H9 (cell line): Measurements from ENCODE around the gene FBXO47. TPM values are rescaled to one million over a fixed set of nuclear protein-coding genes. Genes with fewer than 3 reads are reported as not detected.
A peak's percentile ranks its signal among the peaks of the same experiment; 100 is the strongest.

Source experiments
- DNase-seq: peaks from one replicate; pipeline ENCODE4 v3.0.0-alpha.2; 2017
- H2AFZ ChIP-seq: one replicate; pipeline ENCODE4 v1.6.1; 2013; ENCODE audit warnings: mild to moderate bottlenecking, low read length, control low read depth, moderate library complexity
- H2AK5ac ChIP-seq: 2 replicates; pipeline ENCODE4 v1.6.1; 2013; ENCODE audit warnings: low read length, control low read depth, mixed read lengths; ENCODE audit not compliant: insufficient read length
- H2BK120ac ChIP-seq: one replicate; pipeline ENCODE4 v1.6.1; 2013; ENCODE audit warnings: low read depth, mild to moderate bottlenecking, low read length, control low read depth, inconsistent platforms; ENCODE audit not compliant: poor library complexity, severe bottlenecking
- H2BK12ac ChIP-seq: 2 replicates; pipeline ENCODE4 v1.6.1; 2013; ENCODE audit warnings: low read length, control low read depth, mixed read lengths, low read depth; ENCODE audit not compliant: insufficient read length
- H2BK15ac ChIP-seq: 2 replicates; pipeline ENCODE4 v1.6.1; 2013; ENCODE audit warnings: low read depth, low read length, control low read depth
- H2BK20ac ChIP-seq: one replicate; pipeline ENCODE4 v1.6.1; 2013; ENCODE audit warnings: low read depth, mild to moderate bottlenecking, low read length, control low read depth, inconsistent platforms; ENCODE audit not compliant: poor library complexity, severe bottlenecking
- H2BK5ac ChIP-seq: 2 replicates; pipeline ENCODE4 v1.6.1; 2013; ENCODE audit warnings: low read length, control low read depth, mixed read lengths; ENCODE audit not compliant: insufficient read length
- H3K14ac ChIP-seq: 2 replicates; pipeline ENCODE4 v1.6.1; 2013; ENCODE audit warnings: low read length, control low read depth; ENCODE audit not compliant: insufficient read depth
- H3K18ac ChIP-seq: 2 replicates; pipeline ENCODE4 v1.6.1; 2013; ENCODE audit warnings: low read depth, mild to moderate bottlenecking, mixed read lengths, low read length, control low read depth; ENCODE audit not compliant: insufficient read length
- H3K23ac ChIP-seq: 2 replicates; pipeline ENCODE4 v1.6.1; 2013; ENCODE audit warnings: low read length, control low read depth, mixed read lengths, low read depth; ENCODE audit not compliant: insufficient read length
- H3K23me2 ChIP-seq: 2 replicates; pipeline ENCODE4 v1.6.1; 2013; ENCODE audit warnings: low read depth, mild to moderate bottlenecking, mixed read lengths, low read length, control low read depth; ENCODE audit not compliant: insufficient read length, poor library complexity, severe bottlenecking
- H3K27ac ChIP-seq: 2 replicates; pipeline ENCODE4 v1.5.1; 2013; ENCODE audit warnings: low read length, control low read depth, mixed read lengths, low read depth; ENCODE audit not compliant: insufficient read length
- H3K27me3 ChIP-seq: 2 replicates; pipeline ENCODE4 v1.6.1; 2013; ENCODE audit warnings: low read length, control low read depth, inconsistent platforms; ENCODE audit not compliant: insufficient read depth
- H3K4ac ChIP-seq: 2 replicates; pipeline ENCODE4 v1.6.1; 2013; ENCODE audit warnings: low read depth, mild to moderate bottlenecking, control low read depth, inconsistent platforms, low read length, moderate library complexity
- H3K4me1 ChIP-seq: 2 replicates; pipeline ENCODE4 v1.6.1; 2013; ENCODE audit warnings: low read length, control low read depth, inconsistent platforms; ENCODE audit not compliant: insufficient read depth
- H3K4me2 ChIP-seq: 2 replicates; pipeline ENCODE4 v1.6.1; 2013; ENCODE audit warnings: low read length, control low read depth, mixed read lengths; ENCODE audit not compliant: insufficient read length, insufficient read depth
- H3K56ac ChIP-seq: 2 replicates; pipeline ENCODE4 v1.6.1; 2013; ENCODE audit warnings: low read depth, mild to moderate bottlenecking, mixed read lengths, low read length, control low read depth; ENCODE audit not compliant: insufficient read length
- H3K79me1 ChIP-seq: 2 replicates; pipeline ENCODE4 v1.6.1; 2013; ENCODE audit warnings: low read depth, mild to moderate bottlenecking, moderate library complexity, low read length, control low read depth, inconsistent platforms; ENCODE audit not compliant: insufficient read depth, poor library complexity, severe bottlenecking
- H3K79me2 ChIP-seq: 2 replicates; pipeline ENCODE4 v1.6.1; 2013; ENCODE audit warnings: low read length, control low read depth, inconsistent platforms; ENCODE audit not compliant: insufficient read depth
- H3K9ac ChIP-seq: 2 replicates; pipeline ENCODE4 v1.6.1; 2013; ENCODE audit warnings: low read length, control low read depth, mixed read lengths; ENCODE audit not compliant: insufficient read length; ENCODE audit errors: extremely low read depth
- H3K9me3 ChIP-seq: one replicate; pipeline ENCODE4 v1.6.1; 2013; ENCODE audit warnings: low read depth, low read length, inconsistent platforms; ENCODE audit not compliant: control insufficient read depth
- H3T11ph ChIP-seq: one replicate; pipeline ENCODE4 v1.6.1; 2013; ENCODE audit warnings: mild to moderate bottlenecking, low read length, control low read depth, inconsistent platforms
- H4K20me1 ChIP-seq: one replicate; pipeline ENCODE4 v1.6.1; 2013; ENCODE audit not compliant: control insufficient read depth, insufficient read length, insufficient read depth
- H4K5ac ChIP-seq: 2 replicates; pipeline ENCODE4 v1.6.1; 2013; ENCODE audit warnings: low read depth, mild to moderate bottlenecking, mixed read lengths, low read length, control low read depth; ENCODE audit not compliant: insufficient read length
- H4K8ac ChIP-seq: replicated peaks from 2 replicates; pipeline ENCODE4 v1.6.1; 2013; ENCODE audit warnings: low read length, control low read depth, mixed read lengths, low read depth; ENCODE audit not compliant: insufficient read length
- H4K91ac ChIP-seq: 2 replicates; pipeline ENCODE4 v1.6.1; 2013; ENCODE audit warnings: low read depth, mild to moderate bottlenecking, moderate library complexity, mixed read lengths, low read length, control low read depth; ENCODE audit not compliant: insufficient read length
- H3K27ac Mint-ChIP-seq, 3 experiments: 2 replicates in 2 of 3; 3 replicates in 1 of 3; pipeline ENCODE4 v1.8.0; 2020 to 2021; ENCODE audit warnings: mixed read lengths in 3 of 3, mild to moderate bottlenecking in 1 of 3, moderate library complexity in 1 of 3
- H3K27me3 Mint-ChIP-seq: 2 replicates; pipeline ENCODE4 v1.8.0; 2021; ENCODE audit warnings: low read depth, mild to moderate bottlenecking, moderate library complexity, mixed read lengths
- H3K36me3 Mint-ChIP-seq, 3 experiments: 2 replicates in 2 of 3; 3 replicates in 1 of 3; pipeline ENCODE4 v1.8.0; 2020 to 2021; ENCODE audit warnings: low read depth in 3 of 3, mixed read lengths in 3 of 3; ENCODE audit not compliant: insufficient read depth in 1 of 3
- H3K4me1 Mint-ChIP-seq, 2 experiments: 2 replicates each; pipeline ENCODE4 v1.8.0; 2020; ENCODE audit warnings: mixed read lengths in 2 of 2
- H3K4me3 Mint-ChIP-seq, 2 experiments: 2 replicates in 1 of 2; 3 replicates in 1 of 2; pipeline ENCODE4 v1.8.0; 2020 to 2021; ENCODE audit warnings: mild to moderate bottlenecking in 2 of 2, mixed read lengths in 2 of 2, moderate library complexity in 1 of 2
- H3K9me3 Mint-ChIP-seq, 2 experiments: 2 replicates in 1 of 2; 3 replicates in 1 of 2; pipeline ENCODE4 v1.8.0; 2020; ENCODE audit warnings: mild to moderate bottlenecking in 2 of 2, mixed read lengths in 2 of 2, moderate library complexity in 1 of 2
- WGBS: extraction: QIAGEN DNeasy Blood & Tissue Kit; methylation state at CpG from one replicate; pipeline ENCODE4 v1.1.7; 2013; ENCODE audit warnings: missing lambda C conversion rate, low lambda C conversion rate, mixed read lengths; ENCODE audit not compliant: insufficient read length; ENCODE audit errors: extremely low coverage; 5-methylcytosine and 5-hydroxymethylcytosine counted together
- total RNA-seq: library from RNA; stranded (reverse); gene quantifications from 2 replicates; pipeline ENCODE4 v1.2.1, GENCODE V29; 2021
- TF ChIP-seq, protein P1 (sequence below): fragments of 200-600 bp; sonication (generic); conservative IDR thresholded peaks from 3 replicates; pipeline ENCODE4 v1.8.0; 2021; ENCODE audit warnings: antibody characterized with exemption, mild to moderate bottlenecking

Gene FBXO47
- total RNA-seq, 1 experiment from 2014 or later = not detected

DNA sequence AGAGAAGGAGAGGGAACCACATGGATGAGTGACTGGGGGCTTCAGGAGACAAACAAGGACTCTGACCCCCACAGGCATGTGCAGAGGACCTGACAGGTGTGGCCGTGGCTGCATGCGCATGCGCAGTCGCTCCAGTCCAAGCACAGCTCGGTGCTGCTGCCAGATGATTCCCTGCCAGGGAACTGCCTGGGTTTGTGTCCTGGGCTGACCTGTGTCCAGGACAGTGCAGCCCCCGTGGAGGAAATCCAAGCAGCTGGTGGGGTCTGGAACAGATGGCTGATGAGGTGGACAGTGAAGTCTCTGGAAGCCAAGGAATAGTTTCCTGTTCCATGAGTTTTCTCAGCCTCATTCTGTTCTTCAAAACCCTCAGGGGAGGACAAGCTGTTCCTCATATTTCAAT lies 70.0 kb downstream of the FBXO47 start:
- DNase-seq = no peak
- peaks cover 19 to 27% of the 10 kb centered on the region in 2 experiments for H3K4me1 Mint-ChIP-seq
- no peak overlapping the region for H3K18ac ChIP-seq
- no peak overlapping the region for H3K4me3 Mint-ChIP-seq
- no peak overlapping the region for H3K4ac ChIP-seq
- no peaks in the 10 kb centered on the region for H3K79me2 ChIP-seq
- H3K27me3 Mint-ChIP-seq = no peaks in the 10 kb centered on the region
- no peak overlapping the region for H2AFZ ChIP-seq
- H3K36me3 Mint-ChIP-seq = peaks cover 5 to 39% (median 31%) of the 10 kb centered on the region in 3 experiments; a peak in 5 of 7 replicates
- H3K79me1 ChIP-seq = no peaks in the 10 kb centered on the region
- H4K91ac ChIP-seq = no peak overlapping the region
- H3T11ph ChIP-seq = no peak overlapping the region
- TF ChIP-seq, protein P1, sequence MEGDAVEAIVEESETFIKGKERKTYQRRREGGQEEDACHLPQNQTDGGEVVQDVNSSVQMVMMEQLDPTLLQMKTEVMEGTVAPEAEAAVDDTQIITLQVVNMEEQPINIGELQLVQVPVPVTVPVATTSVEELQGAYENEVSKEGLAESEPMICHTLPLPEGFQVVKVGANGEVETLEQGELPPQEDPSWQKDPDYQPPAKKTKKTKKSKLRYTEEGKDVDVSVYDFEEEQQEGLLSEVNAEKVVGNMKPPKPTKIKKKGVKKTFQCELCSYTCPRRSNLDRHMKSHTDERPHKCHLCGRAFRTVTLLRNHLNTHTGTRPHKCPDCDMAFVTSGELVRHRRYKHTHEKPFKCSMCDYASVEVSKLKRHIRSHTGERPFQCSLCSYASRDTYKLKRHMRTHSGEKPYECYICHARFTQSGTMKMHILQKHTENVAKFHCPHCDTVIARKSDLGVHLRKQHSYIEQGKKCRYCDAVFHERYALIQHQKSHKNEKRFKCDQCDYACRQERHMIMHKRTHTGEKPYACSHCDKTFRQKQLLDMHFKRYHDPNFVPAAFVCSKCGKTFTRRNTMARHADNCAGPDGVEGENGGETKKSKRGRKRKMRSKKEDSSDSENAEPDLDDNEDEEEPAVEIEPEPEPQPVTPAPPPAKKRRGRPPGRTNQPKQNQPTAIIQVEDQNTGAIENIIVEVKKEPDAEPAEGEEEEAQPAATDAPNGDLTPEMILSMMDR = no peak
- H3K14ac ChIP-seq = no peak overlapping the region
- H4K20me1 ChIP-seq = no peaks in the 10 kb centered on the region
- H3K27me3 ChIP-seq = no peaks in the 10 kb centered on the region
- no CpG with 5 or more reads among the region's 6 CpGs for WGBS
- no peak overlapping the region for H4K8ac ChIP-seq
- no peak overlapping the region for H3K27ac ChIP-seq
- H3K27ac Mint-ChIP-seq = 0 out of 7 replicates have a peak overlapping the region, but pooled peaks of 1 of the 3 experiments have one; percentile 81
- no peak overlapping the region for H3K9ac ChIP-seq
- no peak overlapping the region for H2AK5ac ChIP-seq
- no peak overlapping the region for H2BK20ac ChIP-seq
- H3K9me3 Mint-ChIP-seq = no peaks in the 10 kb centered on the region
- H3K56ac ChIP-seq = no peak overlapping the region
- H3K4me1 ChIP-seq = no peaks in the 10 kb centered on the region
- no peak overlapping the region for H2BK15ac ChIP-seq
- no peak overlapping the region for H4K5ac ChIP-seq
- no peak overlapping the region for H2BK12ac ChIP-seq
- no peak overlapping the region for H3K4me2 ChIP-seq
- no peak overlapping the region for H2BK5ac ChIP-seq
- H2BK120ac ChIP-seq = no peak overlapping the region
- H3K23ac ChIP-seq = no peak overlapping the region
- H3K23me2 ChIP-seq = no peaks in the 10 kb centered on the region
- no peaks in the 10 kb centered on the region for H3K9me3 ChIP-seq
